MM.1S (cell line): ENCODE results near the gene RRP1.

Source experiments
- DNase-seq: peaks from one replicate; pipeline ENCODE4 v3.0.0-alpha.2; 2015
- H2AFZ ChIP-seq: fragments of 300-600 bp; sonication (generic); 2 replicates; pipeline ENCODE4 v1.6.0; 2016; ENCODE audit warnings: antibody characterized with exemption, low read length
- H3F3A ChIP-seq: fragments of 300-600 bp; sonication (generic); 2 replicates; pipeline ENCODE4 v1.6.1; 2016; ENCODE audit warnings: mild to moderate bottlenecking, antibody characterized with exemption, low read length, moderate library complexity, mixed read lengths; ENCODE audit not compliant: insufficient read depth
- H3K27ac ChIP-seq: fragments of 300-600 bp; sonication (generic); 2 replicates; pipeline ENCODE4 v1.5.1; 2016; ENCODE audit warnings: mild to moderate bottlenecking, low read length
- H3K27me3 ChIP-seq: fragments of 300-600 bp; sonication (generic); replicated peaks from 2 replicates; pipeline ENCODE4 v1.6.0; 2016; ENCODE audit warnings: low read length; ENCODE audit not compliant: insufficient read depth
- H3K36me3 ChIP-seq: fragments of 300-600 bp; sonication (generic); replicated peaks from 2 replicates; pipeline ENCODE4 v1.6.1; 2016; ENCODE audit warnings: mild to moderate bottlenecking, low read length, mixed read lengths; ENCODE audit not compliant: insufficient read depth
- H3K4me1 ChIP-seq: fragments of 300-600 bp; sonication (generic); 2 replicates; pipeline ENCODE4 v1.6.1; 2016; ENCODE audit warnings: low read length, mixed read lengths
- H3K4me2 ChIP-seq: fragments of 300-600 bp; sonication (generic); 2 replicates; pipeline ENCODE4 v1.6.0; 2016; ENCODE audit warnings: low read depth, low read length
- H3K4me3 ChIP-seq: fragments of 300-600 bp; sonication (generic); 2 replicates; pipeline ENCODE4 v1.5.1; 2016; ENCODE audit warnings: low read length, mixed read lengths
- H3K79me2 ChIP-seq: fragments of 300-600 bp; sonication (generic); 2 replicates; pipeline ENCODE4 v1.6.1; 2016; ENCODE audit warnings: mixed run types, low read length, mixed read lengths
- H3K9ac ChIP-seq: fragments of 300-600 bp; sonication (generic); 2 replicates; pipeline ENCODE4 v1.6.1; 2016; ENCODE audit warnings: low read length, mixed read lengths
- H3K9me2 ChIP-seq: fragments of 300-600 bp; sonication (generic); replicated peaks from 2 replicates; pipeline ENCODE4 v1.6.1; 2016; ENCODE audit warnings: mild to moderate bottlenecking, low read length, mixed read lengths; ENCODE audit not compliant: insufficient read depth
- H3K9me3 ChIP-seq: fragments of 300-600 bp; sonication (generic); replicated peaks from 2 replicates; pipeline ENCODE4 v1.6.1; 2016; ENCODE audit warnings: mild to moderate bottlenecking, low read length, mixed read lengths; ENCODE audit not compliant: insufficient read depth
- H4K20me1 ChIP-seq: fragments of 300-600 bp; sonication (generic); 2 replicates; pipeline ENCODE4 v1.6.1; 2016; ENCODE audit warnings: mild to moderate bottlenecking, low read length, moderate library complexity, mixed read lengths; ENCODE audit not compliant: insufficient read depth
- CTCF ChIP-seq: fragments of 300-600 bp; sonication (generic); IDR thresholded peaks from 2 replicates; pipeline ENCODE4 v1.5.1; 2016; ENCODE audit warnings: antibody characterized with exemption, low read length, mixed read lengths
- EZH2 ChIP-seq: fragments of 300-600 bp; sonication (generic); optimal IDR thresholded peaks from 2 replicates; pipeline ENCODE3; 2017; ENCODE audit warnings: low read depth, mild to moderate bottlenecking, antibody characterized with exemption, low read length, mixed read lengths
- EZH2phosphoT487 ChIP-seq: fragments of 300-600 bp; sonication (generic); IDR thresholded peaks from 2 replicates; pipeline ENCODE4 v1.6.1; 2018; ENCODE audit warnings: antibody characterized with exemption, low read length

RRP1 gene

GRCh38 chr21:43803558-43804300, 14.4 kb downstream of the RRP1 start:
- no peaks in the 10 kb centered on the region for H3K9me2 ChIP-seq
- H3K36me3 ChIP-seq = peaks cover 26% of the 10 kb centered on the region
- H3K27me3 ChIP-seq = no peaks in the 10 kb centered on the region
- peaks cover 4% of the 10 kb centered on the region; the same call in 1 of the 2 replicates for H3F3A ChIP-seq
- no peaks in the 10 kb centered on the region for H4K20me1 ChIP-seq
- no peaks in the 10 kb centered on the region for H3K4me1 ChIP-seq
- H3K27ac ChIP-seq = no peak overlapping the region
- TF ChIP-seq EZH2phosphoT487 (no peak), EZH2 (no peak), CTCF (no peak)
- no peak overlapping the region for H2AFZ ChIP-seq
- H3K4me2 ChIP-seq = no peak overlapping the region
- H3K4me3 ChIP-seq = no peak overlapping the region
- H3K9me3 ChIP-seq = no peaks in the 10 kb centered on the region
- H3K9ac ChIP-seq = no peak overlapping the region
- peaks cover 44% of the 10 kb centered on the region for H3K79me2 ChIP-seq
- no peak for DNase-seq

GRCh38 chr21:43805275-43805800, 16.0 kb downstream of the RRP1 start:
- no peak overlapping the region for H3K4me3 ChIP-seq
- peaks cover 18% of the 10 kb centered on the region for H3K36me3 ChIP-seq
- no peaks in the 10 kb centered on the region for H3K9me2 ChIP-seq
- no peak overlapping the region for H3K9ac ChIP-seq
- TF ChIP-seq EZH2phosphoT487 (no peak), CTCF (no peak), EZH2 (no peak)
- H3K27me3 ChIP-seq = no peaks in the 10 kb centered on the region
- H3K4me1 ChIP-seq = no peaks in the 10 kb centered on the region
- no peak overlapping the region for H3K27ac ChIP-seq
- H3K4me2 ChIP-seq = no peak overlapping the region
- no peak for DNase-seq
- H4K20me1 ChIP-seq = no peaks in the 10 kb centered on the region
- H3F3A ChIP-seq = peaks cover 15% of the 10 kb centered on the region
- no peaks in the 10 kb centered on the region for H3K9me3 ChIP-seq
- no peak overlapping the region for H2AFZ ChIP-seq
- H3K79me2 ChIP-seq = peaks cover 32% of the 10 kb centered on the region

DNA sequence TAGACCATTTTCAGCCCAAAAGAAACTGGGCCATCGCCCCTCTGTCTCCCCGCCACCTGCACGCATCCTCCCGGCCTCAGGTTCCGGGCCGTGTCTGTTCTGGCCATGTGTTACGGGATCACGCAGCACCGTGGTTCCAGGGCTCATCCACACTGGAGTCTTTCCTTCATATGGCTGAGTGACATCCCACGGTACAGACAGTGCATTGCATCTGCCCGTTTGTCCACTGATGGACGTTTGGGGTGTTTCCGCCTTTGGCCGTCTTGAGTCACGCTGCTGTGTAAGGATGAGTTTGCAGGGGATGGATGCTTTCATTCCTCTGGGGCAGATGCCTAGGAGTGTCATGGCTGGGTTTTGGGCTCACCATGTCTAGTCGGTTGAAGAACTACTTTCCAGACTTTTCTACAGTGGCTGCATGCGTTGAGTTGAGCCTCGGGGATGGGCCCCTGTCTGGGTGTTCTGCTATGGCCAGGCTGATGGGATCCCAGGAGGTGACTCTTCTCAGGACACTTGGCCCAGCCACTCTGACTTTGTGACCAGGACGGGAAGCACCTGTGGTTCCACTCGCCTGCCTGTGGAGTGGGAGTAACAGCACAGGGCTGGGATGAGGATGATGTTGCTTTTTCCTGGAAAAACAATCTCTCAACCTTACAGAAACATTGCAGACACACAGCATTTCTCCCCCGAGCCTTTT, 16.8 kb downstream of the RRP1 start:
- Histone ChIP-seq H3K27ac (no peak overlapping the region), H3F3A (peaks cover 15% of the 10 kb centered on the region), H2AFZ (no peak overlapping the region), H3K27me3 (no peaks in the 10 kb centered on the region), H3K4me1 (no peaks in the 10 kb centered on the region), H3K36me3 (peaks cover 12% of the 10 kb centered on the region), H3K79me2 (peaks cover 24% of the 10 kb centered on the region; the same call in 1 of the 2 replicates), H3K4me3 (no peak overlapping the region), H3K9ac (no peak overlapping the region), H3K9me2 (no peaks in the 10 kb centered on the region), H4K20me1 (no peaks in the 10 kb centered on the region), H3K9me3 (no peaks in the 10 kb centered on the region), H3K4me2 (no peak overlapping the region)
- TF ChIP-seq CTCF (no peak), EZH2 (no peak), EZH2phosphoT487 (no peak)
- DNase-seq = no peak
